Neuronal stem cell (in vitro differentiated cells): ENCODE data around the gene ACO1.
A peak's percentile ranks its signal among the peaks of the same experiment; 100 is the strongest.

ENCODE experiments used
- DNase-seq: peaks from one replicate; pipeline ENCODE4 v3.0.0-alpha.2; 2013; ENCODE audit warnings: low spot score
- H2AFZ ChIP-seq: one replicate; pipeline ENCODE4 v1.6.1; 2013; ENCODE audit warnings: mild to moderate bottlenecking, low read length, inconsistent platforms
- H2AK5ac ChIP-seq: 2 replicates; pipeline ENCODE4 v1.6.1; 2013; ENCODE audit warnings: low read depth, mild to moderate bottlenecking, inconsistent platforms, low read length, moderate library complexity, mixed read lengths
- H2BK120ac ChIP-seq: 2 replicates; pipeline ENCODE4 v1.6.1; 2013; ENCODE audit warnings: low read depth, mild to moderate bottlenecking, inconsistent platforms, low read length, moderate library complexity, mixed read lengths
- H2BK12ac ChIP-seq: one replicate; pipeline ENCODE4 v1.6.1; 2013; ENCODE audit warnings: low read length, inconsistent platforms
- H2BK15ac ChIP-seq: 2 replicates; pipeline ENCODE4 v1.6.1; 2013; ENCODE audit warnings: mild to moderate bottlenecking, low read length, inconsistent platforms, mixed read lengths
- H2BK5ac ChIP-seq: one replicate; pipeline ENCODE4 v1.6.1; 2013; ENCODE audit warnings: inconsistent platforms, mild to moderate bottlenecking, low read length, moderate library complexity
- H3K14ac ChIP-seq: one replicate; pipeline ENCODE4 v1.6.1; 2013; ENCODE audit warnings: low read length, inconsistent platforms
- H3K18ac ChIP-seq: 2 replicates; pipeline ENCODE4 v1.6.1; 2013; ENCODE audit warnings: low read length, inconsistent platforms
- H3K23ac ChIP-seq: 2 replicates; pipeline ENCODE4 v1.6.1; 2013; ENCODE audit warnings: low read depth, mild to moderate bottlenecking, mixed read lengths, low read length, inconsistent platforms; ENCODE audit not compliant: poor library complexity
- H3K27ac ChIP-seq: replicated peaks from 3 replicates; pipeline ENCODE4 v1.5.1; 2013; ENCODE audit warnings: low read length, inconsistent platforms
- H3K27me3 ChIP-seq, 3 experiments: 2 replicates each; pipeline ENCODE4 v1.6.1; 2013; ENCODE audit warnings: low read length in 3 of 3, mild to moderate bottlenecking in 2 of 3, inconsistent platforms in 1 of 3, low read depth in 1 of 3, mixed read lengths in 1 of 3, moderate library complexity in 1 of 3; ENCODE audit not compliant: control insufficient read depth in 3 of 3, insufficient read depth in 3 of 3
- H3K36me3 ChIP-seq, 2 donors: replicated peaks in 1 of 2; 2 replicates each; pipeline ENCODE4 v1.6.1; 2013; ENCODE audit warnings: low read length in 2 of 2; ENCODE audit not compliant: control insufficient read depth in 2 of 2, insufficient read depth in 2 of 2
- H3K4ac ChIP-seq: 2 replicates; pipeline ENCODE4 v1.6.1; 2013; ENCODE audit warnings: inconsistent platforms, mild to moderate bottlenecking, low read length, moderate library complexity
- H3K4me1 ChIP-seq, 2 donors: 1 replicate in 1 of 2; 2 replicates in 1 of 2; pipeline ENCODE4 v1.6.1; 2013; ENCODE audit warnings: low read length in 2 of 2, low read depth in 1 of 2; ENCODE audit not compliant: control insufficient read depth in 2 of 2, insufficient read depth in 1 of 2
- H3K4me2 ChIP-seq: one replicate; pipeline ENCODE4 v1.6.1; 2013; ENCODE audit warnings: mild to moderate bottlenecking, low read length, inconsistent platforms; ENCODE audit not compliant: insufficient read depth, poor library complexity, severe bottlenecking
- H3K4me3 ChIP-seq, 2 donors: 2 replicates each; pipeline ENCODE4 v1.5.1; 2013; ENCODE audit warnings: low read length in 2 of 2, mild to moderate bottlenecking in 2 of 2, inconsistent platforms in 1 of 2, moderate library complexity in 1 of 2
- H3K79me1 ChIP-seq: one replicate; pipeline ENCODE4 v1.6.1; 2013; ENCODE audit warnings: low read depth, mild to moderate bottlenecking, inconsistent platforms, low read length, moderate library complexity
- H3K9ac ChIP-seq: one replicate; pipeline ENCODE4 v1.6.1; 2013; ENCODE audit warnings: mild to moderate bottlenecking, low read depth, low read length, inconsistent platforms; ENCODE audit not compliant: poor library complexity
- H3K9me3 ChIP-seq, 2 donors: replicated peaks in 1 of 2; 2 replicates each; pipeline versions ENCODE3 to v1.6.1; 2013; ENCODE audit warnings: low read length in 2 of 2, mild to moderate bottlenecking in 2 of 2, inconsistent platforms in 1 of 2, low read depth in 1 of 2, mixed read lengths in 1 of 2, moderate library complexity in 1 of 2; ENCODE audit not compliant: control insufficient read depth in 2 of 2, insufficient read depth in 1 of 2
- H4K8ac ChIP-seq: one replicate; pipeline ENCODE4 v1.6.1; 2013; ENCODE audit warnings: low read depth, mild to moderate bottlenecking, inconsistent platforms, low read length, moderate library complexity
- H4K91ac ChIP-seq: one replicate; pipeline ENCODE4 v1.6.1; 2013; ENCODE audit warnings: low read length, low read depth, mild to moderate bottlenecking, inconsistent platforms; ENCODE audit not compliant: poor library complexity
- WGBS, 2 donors: extraction: QIAGEN DNeasy Blood & Tissue Kit; methylation state at CpG; one replicate each; pipeline ENCODE4 v1.1.7; 2013; ENCODE audit warnings: missing lambda C conversion rate in 2 of 2, mixed read lengths in 1 of 2; ENCODE audit not compliant: insufficient read length in 2 of 2, insufficient replicate concordance in 1 of 2; ENCODE audit errors: extremely low coverage in 2 of 2; 5-methylcytosine and 5-hydroxymethylcytosine counted together

Gene ACO1

GRCh38 chr9:32340361-32340760 is 44.1 kb upstream of the ACO1 start:
- no peaks in the 10 kb centered on the region for H3K9me3 ChIP-seq
- no peak overlapping the region for H2BK5ac ChIP-seq
- no peaks in the 10 kb centered on the region for H3K27me3 ChIP-seq
- no peak overlapping the region for H3K27ac ChIP-seq
- no peak overlapping the region for H3K18ac ChIP-seq
- H4K91ac ChIP-seq = no peak overlapping the region
- no peak overlapping the region for H3K23ac ChIP-seq
- H3K4me3 ChIP-seq = no peak overlapping the region
- no peak overlapping the region for H2AK5ac ChIP-seq
- WGBS, 2 donors = no CpG with 5 or more reads among the region's 5 CpGs
- no peak overlapping the region for H4K8ac ChIP-seq
- H2BK120ac ChIP-seq = no peak overlapping the region
- no peak overlapping the region for H3K4ac ChIP-seq
- no peak overlapping the region for H3K9ac ChIP-seq
- H2AFZ ChIP-seq = no peak overlapping the region
- H3K4me2 ChIP-seq = no peak overlapping the region
- H2BK15ac ChIP-seq = no peak overlapping the region
- no peaks in the 10 kb centered on the region for H3K79me1 ChIP-seq
- DNase-seq = no peak
- no peak overlapping the region for H2BK12ac ChIP-seq
- no peaks in the 10 kb centered on the region for H3K36me3 ChIP-seq
- peaks cover 5 to 12% of the 10 kb centered on the region in 2 donors for H3K4me1 ChIP-seq
- H3K14ac ChIP-seq = no peak overlapping the region

- no peak overlapping the region for H2BK12ac ChIP-seq
- H3K9ac ChIP-seq = no peak overlapping the region
- no peak overlapping the region for H2BK15ac ChIP-seq
- no peak overlapping the region for H3K23ac ChIP-seq
- peak overlapping the region; percentile 95 for H2AFZ ChIP-seq
- H2BK5ac ChIP-seq = no peak overlapping the region
- H3K36me3 ChIP-seq = no peaks in the 10 kb centered on the region
- peak overlapping the region in 1 of 2 donors; percentile 37 for H3K4me3 ChIP-seq
- peak overlapping the region; percentile 1 for H3K18ac ChIP-seq
- no peak overlapping the region for H3K4ac ChIP-seq
- no peak overlapping the region for H2BK120ac ChIP-seq
- peaks cover 7 to 13% of the 10 kb centered on the region in 2 donors for H3K4me1 ChIP-seq
- H4K8ac ChIP-seq = no peak overlapping the region
- H3K14ac ChIP-seq = no peak overlapping the region
- no peaks in the 10 kb centered on the region for H3K9me3 ChIP-seq
- no peak overlapping the region for H3K27ac ChIP-seq
- no peaks in the 10 kb centered on the region for H3K79me1 ChIP-seq
- H4K91ac ChIP-seq = no peak overlapping the region
- WGBS, 2 donors = no CpG with 5 or more reads among the region's 6 CpGs
- H3K4me2 ChIP-seq = peak overlapping the region; percentile 15
- no peak overlapping the region for H2AK5ac ChIP-seq
- no peak for DNase-seq
- no peaks in the 10 kb centered on the region for H3K27me3 ChIP-seq
Observed at GRCh38 chr9:32344551-32345182, 39.8 kb upstream of the ACO1 start.

GRCh38 chr9:32345243-32345642 is 39.2 kb upstream of the ACO1 start:
- Histone ChIP-seq H3K18ac (no peak overlapping the region), H3K4ac (no peak overlapping the region), H2BK120ac (no peak overlapping the region), H3K27me3 (no peaks in the 10 kb centered on the region), H3K9me3 (no peaks in the 10 kb centered on the region), H2AFZ (peak overlapping the region; percentile 95), H3K9ac (no peak overlapping the region), H2BK12ac (no peak overlapping the region), H2BK15ac (no peak overlapping the region), H4K91ac (no peak overlapping the region), H3K4me1 (peaks cover 7 to 12% of the 10 kb centered on the region in 2 donors), H3K4me3 (no peak overlapping the region), H3K4me2 (no peak overlapping the region), H2AK5ac (no peak overlapping the region), H3K23ac (no peak overlapping the region), H3K36me3 (no peaks in the 10 kb centered on the region), H4K8ac (no peak overlapping the region), H3K14ac (no peak overlapping the region), H3K27ac (no peak overlapping the region), H2BK5ac (no peak overlapping the region), H3K79me1 (no peaks in the 10 kb centered on the region)
- no peak for DNase-seq
- WGBS, 2 donors = no CpG with 5 or more reads among the region's 5 CpGs

DNA sequence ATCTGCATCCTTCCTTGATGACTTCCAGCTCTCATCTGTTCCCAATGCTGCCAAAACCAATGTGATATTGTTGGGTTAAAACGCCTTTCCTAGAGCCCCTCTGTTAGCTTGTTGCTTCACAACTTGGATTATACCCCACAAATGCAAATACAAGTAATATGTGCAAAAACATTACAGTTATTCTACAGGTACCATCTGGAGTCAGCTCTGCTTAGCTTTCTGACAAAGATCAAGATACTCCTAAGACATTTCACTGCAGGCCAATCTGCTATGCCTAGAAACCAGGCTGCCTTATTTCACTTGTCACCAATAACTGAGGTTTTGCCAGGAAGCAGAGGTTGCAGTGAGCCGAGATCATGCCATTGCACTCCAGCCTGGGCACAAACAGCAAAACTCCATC is 36.9 kb upstream of the ACO1 start:
- Histone ChIP-seq H2BK12ac (no peak overlapping the region), H3K9ac (no peak overlapping the region), H3K4me3 (no peak overlapping the region), H2BK15ac (no peak overlapping the region), H3K4ac (no peak overlapping the region), H3K79me1 (no peaks in the 10 kb centered on the region), H2AK5ac (no peak overlapping the region), H3K4me2 (no peak overlapping the region), H3K4me1 (peaks cover 7% of the 10 kb centered on the region in 2 donors), H3K23ac (no peak overlapping the region), H3K18ac (no peak overlapping the region), H4K91ac (no peak overlapping the region), H3K9me3 (no peaks in the 10 kb centered on the region), H3K27me3 (no peaks in the 10 kb centered on the region), H2AFZ (no peak overlapping the region), H3K36me3 (no peaks in the 10 kb centered on the region), H2BK120ac (no peak overlapping the region), H4K8ac (no peak overlapping the region), H2BK5ac (no peak overlapping the region), H3K14ac (no peak overlapping the region), H3K27ac (no peak overlapping the region)
- no peak for DNase-seq
- no CpG with 5 or more reads among the region's 2 CpGs for WGBS, 2 donors
